Skeletal muscle tissue (tissue), 4 donors: ENCODE data around the gene PPFIA4. TPM values are rescaled to one million over a fixed set of nuclear protein-coding genes. Genes with fewer than 3 reads are reported as not detected.

Experiments used
- H3K27ac ChIP-seq: one replicate; pipeline ENCODE4 v1.7.0; 2013; ENCODE audit warnings: mild to moderate bottlenecking, low read depth, low read length, inconsistent platforms
- H3K27me3 ChIP-seq, 3 donors: one replicate each; pipeline ENCODE4 v1.7.0; 2013; ENCODE audit warnings: low read length in 3 of 3; ENCODE audit not compliant: control insufficient read depth in 3 of 3, insufficient read depth in 3 of 3
- H3K36me3 ChIP-seq, 3 donors: one replicate each; pipeline ENCODE4 v1.7.0; 2013; ENCODE audit warnings: low read length in 3 of 3; ENCODE audit not compliant: control insufficient read depth in 3 of 3, insufficient read depth in 3 of 3
- H3K4me1 ChIP-seq, 3 donors: one replicate each; pipeline ENCODE4 v1.7.0; 2013; ENCODE audit warnings: low read length in 3 of 3, mild to moderate bottlenecking in 3 of 3; ENCODE audit not compliant: control insufficient read depth in 3 of 3, insufficient read depth in 3 of 3
- H3K4me3 ChIP-seq, 3 donors: one replicate each; pipeline ENCODE4 v1.7.0; 2013; ENCODE audit warnings: low read length in 3 of 3
- H3K9ac ChIP-seq, 3 donors: one replicate each; pipeline ENCODE4 v1.7.0; 2013; ENCODE audit warnings: low read length in 3 of 3, mild to moderate bottlenecking in 3 of 3, moderate library complexity in 2 of 3, low read depth in 1 of 3
- H3K9me3 ChIP-seq, 3 donors: one replicate each; pipeline ENCODE4 v1.7.0; 2013; ENCODE audit warnings: low read length in 3 of 3; ENCODE audit not compliant: control insufficient read depth in 3 of 3
- total RNA-seq: library from RNA; depleted of rRNA; stranded (reverse); fragments of >200 nt; gene quantifications from one replicate; pipeline ENCODE4 v1.2.3, GENCODE V29; 2014
- donor health status: Osteomylitis.

The PPFIA4 gene
- total RNA-seq, 1 donor from 2014 or later, result 15.7 TPM

GRCh38 chr1:203104789-203105390 lies 78.6 kb downstream of the PPFIA4 start:
- Histone ChIP-seq H3K27ac (no peak overlapping the region), H3K9ac (no peak overlapping the region), H3K36me3 (no peaks in the 10 kb centered on the region), H3K4me1 (peaks cover 1 to 15% (median 6%) of the 10 kb centered on the region in 3 donors), H3K4me3 (no peak overlapping the region), H3K27me3 (no peaks in the 10 kb centered on the region), H3K9me3 (no peaks in the 10 kb centered on the region)

GRCh38 chr1:203112475-203112874 lies 86.2 kb downstream of the PPFIA4 start:
- H3K27me3 ChIP-seq, result peaks cover 0 to 4% (median 0%) of the 10 kb centered on the region in 3 donors
- H3K27ac ChIP-seq, result no peak overlapping the region
- no peaks in the 10 kb centered on the region for H3K9me3 ChIP-seq
- peaks cover 6 to 12% (median 8%) of the 10 kb centered on the region in 3 donors for H3K4me1 ChIP-seq
- no peak overlapping the region for H3K9ac ChIP-seq
- no peak overlapping the region for H3K4me3 ChIP-seq
- no peaks in the 10 kb centered on the region for H3K36me3 ChIP-seq

- Histone ChIP-seq H3K36me3 (no peaks in the 10 kb centered on the region), H3K27me3 (peaks cover 0 to 6% (median 3%) of the 10 kb centered on the region in 3 donors), H3K4me3 (no peak overlapping the region), H3K4me1 (peaks cover 14 to 20% (median 14%) of the 10 kb centered on the region in 3 donors), H3K9ac (no peak overlapping the region), H3K27ac (no peak overlapping the region), H3K9me3 (no peaks in the 10 kb centered on the region)
These were observed 87.0 kb downstream of the PPFIA4 start for GRCh38 chr1:203113308-203113707.

GRCh38 chr1:203114202-203114601 lies 87.9 kb downstream of the PPFIA4 start:
- H3K27ac ChIP-seq, result no peak overlapping the region
- H3K4me3 ChIP-seq, result no peak overlapping the region
- no peak overlapping the region for H3K9ac ChIP-seq
- H3K27me3 ChIP-seq, result peaks cover 4 to 12% (median 7%) of the 10 kb centered on the region in 3 donors
- no peaks in the 10 kb centered on the region for H3K9me3 ChIP-seq
- no peaks in the 10 kb centered on the region for H3K36me3 ChIP-seq
- peaks cover 16 to 24% (median 20%) of the 10 kb centered on the region in 3 donors for H3K4me1 ChIP-seq

GRCh38 chr1:203116091-203116820 lies 90.0 kb downstream of the PPFIA4 start:
- no peak overlapping the region for H3K27ac ChIP-seq
- H3K9me3 ChIP-seq, result no peaks in the 10 kb centered on the region
- H3K4me1 ChIP-seq, result peaks cover 16 to 24% (median 20%) of the 10 kb centered on the region in 3 donors
- H3K9ac ChIP-seq, result no peak overlapping the region
- no peaks in the 10 kb centered on the region for H3K36me3 ChIP-seq
- no peak overlapping the region for H3K4me3 ChIP-seq
- peaks cover 7 to 21% (median 17%) of the 10 kb centered on the region in 3 donors for H3K27me3 ChIP-seq

- peaks cover 7 to 28% (median 28%) of the 10 kb centered on the region in 3 donors for H3K27me3 ChIP-seq
These were observed 91.6 kb downstream of the PPFIA4 start for GRCh38 chr1:203117611-203118575.

GRCh38 chr1:203120325-203121153 lies 94.2 kb downstream of the PPFIA4 start:
- Histone ChIP-seq H3K27me3 (peaks cover 7 to 39% (median 28%) of the 10 kb centered on the region in 3 donors), H3K4me3 (no peak overlapping the region), H3K9me3 (no peaks in the 10 kb centered on the region)

More at GRCh38 chr1:203117611-203118575, 91.6 kb downstream of the PPFIA4 start:
- Histone ChIP-seq H3K4me1 (peaks cover 16 to 24% (median 20%) of the 10 kb centered on the region in 3 donors), H3K9me3 (no peaks in the 10 kb centered on the region), H3K27ac (no peak overlapping the region), H3K36me3 (no peaks in the 10 kb centered on the region), H3K4me3 (peak overlapping the region in 2 of 3 donors; percentile 6 to 35), H3K9ac (peak overlapping the region in 2 of 3 donors; percentile 45)

GRCh38 chr1:203121186-203122015 lies 95.1 kb downstream of the PPFIA4 start:
- Histone ChIP-seq H3K9ac (no peak overlapping the region), H3K36me3 (no peaks in the 10 kb centered on the region), H3K27me3 (peaks cover 10 to 42% (median 25%) of the 10 kb centered on the region in 3 donors), H3K9me3 (no peaks in the 10 kb centered on the region), H3K27ac (no peak overlapping the region), H3K4me3 (no peak overlapping the region), H3K4me1 (peaks cover 11 to 26% (median 21%) of the 10 kb centered on the region in 3 donors)

More at GRCh38 chr1:203120325-203121153, 94.2 kb downstream of the PPFIA4 start:
- no peaks in the 10 kb centered on the region for H3K36me3 ChIP-seq
- no peak overlapping the region for H3K9ac ChIP-seq
- H3K27ac ChIP-seq, result no peak overlapping the region
- H3K4me1 ChIP-seq, result peaks cover 16 to 24% (median 20%) of the 10 kb centered on the region in 3 donors
